ENCODE data around the gene TRIM13. TPM values are rescaled to one million over a fixed set of nuclear protein-coding genes. Genes with fewer than 3 reads are reported as not detected.
"Not testable (repeated sequence)": the region's sequence is repeated elsewhere in the genome, so short reads cannot be mapped to it uniquely, and the experiment has no call there.

The TRIM13 gene
- total and polyA plus RNA-seq, 4 experiments from 2014 or later = 13.4 to 32.4 (median 23.3) TPM

DNA sequence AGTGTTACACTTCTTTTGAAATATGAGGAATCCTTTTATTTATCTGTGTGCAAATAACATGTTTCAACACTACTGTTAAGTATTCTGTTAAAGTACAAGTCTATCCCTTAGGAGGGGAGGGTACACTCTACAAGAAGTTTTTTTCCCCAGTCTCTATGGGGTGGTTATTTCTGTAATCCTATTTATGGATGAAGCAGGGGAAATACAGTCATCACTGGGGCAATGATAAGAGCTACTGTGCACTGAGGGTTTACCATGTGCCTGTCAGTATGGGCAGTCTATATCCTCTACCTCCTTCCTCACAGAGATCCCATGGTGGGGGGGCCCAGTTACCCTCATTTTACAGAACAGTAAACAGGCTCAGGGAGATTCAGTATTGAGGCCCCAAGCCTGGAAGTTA, 16.6 kb upstream of the TRIM13 start:
- Histone ChIP-seq H3K27ac (ENCODE audit: low read depth, low read length) (no peak overlapping the region), H3K9me3 (ENCODE audit: control insufficient read depth in 1 of 2, low read length in 2 of 2) (no peaks in the 10 kb centered on the region), H3K27me3 (ENCODE audit: insufficient read depth, low read length) (no peaks in the 10 kb centered on the region), H3K36me3 (ENCODE audit: insufficient read depth, low read length) (no peaks in the 10 kb centered on the region), H3K4me1 (ENCODE audit: insufficient read depth, low read length) (no peaks in the 10 kb centered on the region), H3K4me3 (ENCODE audit: low read length in 2 of 2) (no peak overlapping the region)
- Mint-ChIP-seq H3K9me3 (no peaks in the 10 kb centered on the region), H3K27me3 (no peaks in the 10 kb centered on the region), H3K27ac (no peak overlapping the region), H3K36me3 (no peaks in the 10 kb centered on the region), H3K4me3 (no peak overlapping the region), H3K4me1 (peaks cover 0 to 5% (median 3%) of the 10 kb centered on the region in 4 donors)
- DNase-seq = no peak
- ChIA-PET CTCF (ENCODE audit: partially characterized antibody) (interaction anchor here (0.5 to 7.9 kb wide), 6 partner anchors 9 to 1090 kb away, joined by 3 to 105 read pairs (median 4); no protein-coding TSS in a partner anchor), POLR2A (ENCODE audit: partially characterized antibody) (interaction anchor here (0.8 to 1.5 kb wide), 2 partner anchors 17 to 145 kb away, joined by 3 to 5 read pairs; partner anchors contain the start of gene TRIM13)
- intact Hi-C loops (cut with micrococcal nuclease) = no loop called here

DNA sequence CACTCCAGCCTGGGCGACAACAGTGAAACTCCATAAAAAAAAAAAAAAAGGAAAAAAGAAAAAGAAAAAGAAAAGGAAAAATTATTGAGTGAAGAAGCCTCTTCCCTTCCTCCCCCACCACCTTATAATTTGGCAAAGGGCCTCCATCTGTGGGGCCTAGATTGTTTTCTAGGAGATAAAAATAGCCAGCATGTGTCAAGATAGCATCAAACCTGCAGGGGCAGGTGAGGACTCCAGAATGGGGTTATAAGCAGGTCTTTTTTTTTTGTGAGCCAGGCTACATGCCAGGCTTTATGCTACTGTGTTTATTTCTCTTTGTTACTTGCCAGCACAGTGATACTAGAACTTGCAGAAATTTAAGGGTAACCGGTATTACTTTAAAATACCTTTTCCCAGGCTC, 11.7 kb upstream of the TRIM13 start:
- Mint-ChIP-seq H3K4me3 (no peak overlapping the region), H3K27ac (peak overlapping the region in 1 of 7 donors; percentile 64), H3K9me3 (no peaks in the 10 kb centered on the region), H3K36me3 (no peaks in the 10 kb centered on the region), H3K27me3 (no peaks in the 10 kb centered on the region), H3K4me1 (peaks cover 0 to 2% (median 0%) of the 10 kb centered on the region in 4 donors)
- H3K36me3 ChIP-seq (ENCODE audit: insufficient read depth, low read length) = no peaks in the 10 kb centered on the region
- intact Hi-C loops (cut with micrococcal nuclease) = no loop called here
- no peaks in the 10 kb centered on the region for H3K27me3 ChIP-seq (ENCODE audit: insufficient read depth, low read length)
- no peak overlapping the region for H3K4me3 ChIP-seq (ENCODE audit: low read length in 2 of 2)
- DNase-seq = no peak
- H3K9me3 ChIP-seq (ENCODE audit: control insufficient read depth in 1 of 2, low read length in 2 of 2) = no peaks in the 10 kb centered on the region
- no peaks in the 10 kb centered on the region for H3K4me1 ChIP-seq (ENCODE audit: insufficient read depth, low read length)
- ChIA-PET POLR2A (ENCODE audit: partially characterized antibody) (no interaction called here), CTCF (ENCODE audit: partially characterized antibody) (interaction anchor here (0.7 to 2.3 kb wide), 2 partner anchors 8 to 12 kb away, joined by 5 to 8 read pairs; no protein-coding TSS in a partner anchor)
- H3K27ac ChIP-seq (ENCODE audit: low read depth, low read length) = no peak overlapping the region

DNA sequence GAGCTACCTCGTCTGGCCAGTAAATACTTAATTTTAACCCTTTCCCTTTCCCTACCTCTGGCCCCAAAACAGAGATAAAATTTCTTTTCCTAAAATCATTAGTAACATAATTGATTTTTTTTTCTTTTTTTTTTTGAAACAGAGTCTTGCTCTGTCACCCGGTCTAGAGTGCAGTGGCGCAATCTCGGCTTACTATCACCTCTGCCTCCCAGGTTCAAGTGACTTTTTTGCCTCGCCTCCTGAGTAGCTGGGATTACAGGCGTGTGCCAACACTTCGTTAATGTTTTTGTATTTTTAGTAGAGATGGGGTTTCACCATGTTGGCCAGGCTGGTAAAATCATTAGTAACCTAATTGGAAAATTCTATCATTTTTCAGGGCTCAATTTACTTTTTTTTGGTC, 10.4 kb upstream of the TRIM13 start:
- Mint-ChIP-seq H3K9me3 (no peaks in the 10 kb centered on the region), H3K27me3 (no peaks in the 10 kb centered on the region), H3K36me3 (no peaks in the 10 kb centered on the region), H3K4me3 (no peak overlapping the region), H3K27ac (peak overlapping the region in 1 of 7 donors; percentile 5), H3K4me1 (peaks cover 0 to 2% (median 0%) of the 10 kb centered on the region in 4 donors)
- no peak overlapping the region for H3K4me3 ChIP-seq (ENCODE audit: low read length in 2 of 2)
- H3K27me3 ChIP-seq (ENCODE audit: insufficient read depth, low read length) = no peaks in the 10 kb centered on the region
- ChIA-PET POLR2A (ENCODE audit: partially characterized antibody) (interaction anchor here (0.6 kb wide), 1 partner anchor 13 kb away, joined by 3 read pairs; no protein-coding TSS in a partner anchor), CTCF (ENCODE audit: partially characterized antibody) (interaction anchor here (2.3 kb wide), 1 partner anchor 10 kb away, joined by 8 read pairs; no protein-coding TSS in a partner anchor)
- H3K9me3 ChIP-seq (ENCODE audit: control insufficient read depth in 1 of 2, low read length in 2 of 2) = no peaks in the 10 kb centered on the region
- H3K4me1 ChIP-seq (ENCODE audit: insufficient read depth, low read length) = no peaks in the 10 kb centered on the region
- no peak overlapping the region for H3K27ac ChIP-seq (ENCODE audit: low read depth, low read length)
- H3K36me3 ChIP-seq (ENCODE audit: insufficient read depth, low read length) = no peaks in the 10 kb centered on the region
- intact Hi-C loops (cut with micrococcal nuclease) = no loop called here
- no peak for DNase-seq

DNA sequence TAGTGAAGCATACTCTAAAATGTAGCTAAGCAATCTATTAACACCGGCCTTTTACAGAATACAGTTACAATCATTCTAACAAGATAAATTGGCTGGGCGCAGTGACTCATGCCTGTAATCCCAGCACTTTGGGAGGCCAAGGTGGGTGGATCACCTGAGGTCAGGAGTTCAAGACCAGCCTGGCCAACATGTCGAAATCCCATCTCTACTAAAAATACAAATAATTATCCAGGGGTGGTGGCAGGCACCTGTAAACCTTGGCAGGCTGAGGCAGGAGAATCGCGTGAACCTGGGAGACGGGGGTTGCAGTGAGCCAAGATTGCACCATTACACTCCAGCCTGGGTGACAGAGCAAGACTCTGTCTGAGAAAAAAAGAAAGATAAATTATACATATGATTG, 6.2 kb upstream of the TRIM13 start:
- H3K27ac ChIP-seq (ENCODE audit: low read depth, low read length); H3K4me3 ChIP-seq (ENCODE audit: low read length in 2 of 2); H3K27me3 ChIP-seq (ENCODE audit: insufficient read depth, low read length); H3K4me1 Mint-ChIP-seq; H3K9me3 Mint-ChIP-seq; H3K4me3 Mint-ChIP-seq; H3K9me3 ChIP-seq (ENCODE audit: control insufficient read depth in 1 of 2, low read length in 2 of 2); POLR2A ChIA-PET (ENCODE audit: partially characterized antibody); H3K4me1 ChIP-seq (ENCODE audit: insufficient read depth, low read length); H3K36me3 ChIP-seq (ENCODE audit: insufficient read depth, low read length); H3K36me3 Mint-ChIP-seq; DNase-seq; H3K27me3 Mint-ChIP-seq: not testable (repeated sequence)
- intact Hi-C loops (cut with micrococcal nuclease) = loop anchor here (10.0 kb wide), 2 partner anchors 244 to 374 kb away; no protein-coding TSS in a partner anchor
- CTCF ChIA-PET (ENCODE audit: partially characterized antibody) = interaction anchor here (1.4 to 2.2 kb wide), 2 partner anchors 14 to 810 kb away, joined by 4 to 7 read pairs; no protein-coding TSS in a partner anchor
- H3K27ac Mint-ChIP-seq = peak overlapping the region in 1 of 7 donors; percentile 47

DNA sequence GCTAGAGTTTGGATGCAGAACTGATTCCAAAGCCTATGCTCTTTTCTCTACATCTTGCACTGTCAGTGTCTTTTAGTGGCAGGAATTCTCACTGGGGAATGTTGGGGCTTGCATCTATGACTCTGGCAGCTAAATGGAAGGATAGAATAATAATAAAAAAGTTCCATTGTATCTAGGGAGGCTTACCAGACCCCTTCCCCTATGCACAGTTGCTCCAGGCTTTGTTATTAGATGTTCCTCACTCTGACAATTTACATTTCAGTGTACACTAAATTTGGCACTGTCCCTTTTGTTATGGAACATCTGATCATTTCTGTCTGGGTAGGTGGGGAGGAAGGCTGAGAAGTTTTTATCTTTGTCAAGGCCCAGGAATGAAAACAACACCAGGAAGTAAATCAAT, 3.7 kb upstream of the TRIM13 start:
- no peak overlapping the region for H3K4me3 Mint-ChIP-seq
- Histone ChIP-seq H3K27me3 (ENCODE audit: insufficient read depth, low read length) (no peaks in the 10 kb centered on the region), H3K9me3 (ENCODE audit: control insufficient read depth in 1 of 2, low read length in 2 of 2) (no peaks in the 10 kb centered on the region), H3K36me3 (ENCODE audit: insufficient read depth, low read length) (peaks cover 2% of the 10 kb centered on the region), H3K27ac (ENCODE audit: low read depth, low read length) (no peak overlapping the region), H3K4me3 (ENCODE audit: low read length in 2 of 2) (no peak overlapping the region), H3K4me1 (ENCODE audit: insufficient read depth, low read length) (peaks cover 19% of the 10 kb centered on the region)
- H3K4me1 Mint-ChIP-seq = peaks cover 12 to 22% (median 15%) of the 10 kb centered on the region in 4 donors
- H3K27ac Mint-ChIP-seq = peak overlapping the region in 2 of 7 donors; percentile 5 to 13
- no peaks in the 10 kb centered on the region for H3K9me3 Mint-ChIP-seq
- no peak for DNase-seq
- intact Hi-C loops (cut with micrococcal nuclease) = loop anchor here (10.0 kb wide), 2 partner anchors 242 to 372 kb away; no protein-coding TSS in a partner anchor
- ChIA-PET POLR2A (ENCODE audit: partially characterized antibody) (interaction anchor here (0.9 kb wide), 1 partner anchor 918 kb away, joined by 3 read pairs; no protein-coding TSS in a partner anchor), CTCF (ENCODE audit: partially characterized antibody) (no interaction called here)
- peaks cover 3 to 15% of the 10 kb centered on the region in 2 donors for H3K36me3 Mint-ChIP-seq
- no peaks in the 10 kb centered on the region for H3K27me3 Mint-ChIP-seq

DNA sequence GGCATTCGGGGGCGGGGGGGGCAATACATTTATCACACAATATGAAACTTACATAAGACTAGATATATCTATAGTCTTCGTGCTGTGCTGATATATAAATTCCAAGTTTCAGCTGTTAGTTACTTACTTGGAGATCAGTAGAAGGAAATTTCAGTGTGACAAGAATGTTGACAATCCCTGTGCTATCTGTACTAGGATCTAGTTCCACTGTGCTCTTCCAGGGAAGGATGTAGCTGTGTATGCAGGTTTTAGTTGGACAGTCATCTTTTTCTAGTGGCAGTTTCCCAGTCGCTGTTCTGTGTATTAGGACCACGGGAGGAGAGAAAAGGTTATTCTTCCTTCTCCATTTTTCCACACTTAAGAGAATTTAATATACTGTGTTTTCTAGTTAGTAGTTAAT, 3.2 kb upstream of the TRIM13 start:
- peaks cover 24% of the 10 kb centered on the region for H3K4me1 ChIP-seq (ENCODE audit: insufficient read depth, low read length)
- no peak overlapping the region for H3K4me3 ChIP-seq (ENCODE audit: low read length in 2 of 2)
- Mint-ChIP-seq H3K27ac (no peak overlapping the region), H3K4me3 (no peak overlapping the region), H3K4me1 (peaks cover 14 to 28% (median 20%) of the 10 kb centered on the region in 4 donors), H3K9me3 (no peaks in the 10 kb centered on the region), H3K27me3 (no peaks in the 10 kb centered on the region), H3K36me3 (peaks cover 6 to 17% of the 10 kb centered on the region in 2 donors)
- no peaks in the 10 kb centered on the region for H3K27me3 ChIP-seq (ENCODE audit: insufficient read depth, low read length)
- no peaks in the 10 kb centered on the region for H3K9me3 ChIP-seq (ENCODE audit: control insufficient read depth in 1 of 2, low read length in 2 of 2)
- POLR2A ChIA-PET (ENCODE audit: partially characterized antibody) = interaction anchor here (1.2 kb wide), 1 partner anchor 133 kb away, joined by 4 read pairs; no protein-coding TSS in a partner anchor
- CTCF ChIA-PET (ENCODE audit: partially characterized antibody) = no interaction called here
- no peak for DNase-seq
- intact Hi-C loops (cut with micrococcal nuclease) = loop anchor here (10.0 kb wide), 2 partner anchors 241 to 371 kb away; no protein-coding TSS in a partner anchor
- peaks cover 5% of the 10 kb centered on the region for H3K36me3 ChIP-seq (ENCODE audit: insufficient read depth, low read length)
- H3K27ac ChIP-seq (ENCODE audit: low read depth, low read length) = no peak overlapping the region

DNA sequence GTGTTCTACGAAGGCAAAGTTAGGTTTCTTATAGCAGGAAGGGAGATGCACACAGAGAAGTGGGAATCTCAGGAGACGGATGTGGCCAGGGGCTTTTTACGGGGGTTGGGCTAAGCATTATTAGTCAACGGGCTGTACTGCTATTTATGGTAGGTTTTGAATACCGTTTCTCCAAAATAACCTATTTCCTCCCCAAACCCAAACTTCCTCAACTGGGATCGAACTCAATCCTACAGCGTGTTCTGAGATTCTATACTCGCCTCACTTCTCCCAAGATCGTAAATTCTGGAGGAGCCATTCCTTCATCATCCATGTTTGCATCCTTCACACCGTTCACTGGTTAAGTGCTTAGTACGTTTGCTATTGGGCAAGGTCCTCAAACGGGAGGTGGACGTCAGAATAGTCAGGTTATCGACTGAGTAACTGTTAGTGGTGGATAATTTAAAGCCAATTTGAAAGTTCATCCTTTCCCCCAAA, 1.2 kb upstream of the TRIM13 start:
- CTCF ChIA-PET (ENCODE audit: partially characterized antibody) = interaction anchor here (1.0 to 3.9 kb wide), 7 partner anchors 13 to 919 kb away, joined by 5 to 114 read pairs (median 18); no protein-coding TSS in a partner anchor
- peaks cover 10 to 31% of the 10 kb centered on the region in 2 donors for H3K36me3 Mint-ChIP-seq
- H3K27me3 Mint-ChIP-seq = no peaks in the 10 kb centered on the region
- DNase-seq = no peak
- no peaks in the 10 kb centered on the region for H3K9me3 Mint-ChIP-seq
- POLR2A ChIA-PET (ENCODE audit: partially characterized antibody) = interaction anchor here (1.4 to 5.6 kb wide), 13 partner anchors 15 to 920 kb away, joined by 4 to 219 read pairs (median 18); partner anchors contain the start of genes RNASEH2B and SPRYD7
- peak overlapping the region; percentile 42 to 91 (median 85) for H3K27ac Mint-ChIP-seq
- H3K27ac ChIP-seq (ENCODE audit: low read depth, low read length) = peak overlapping the region; percentile 52
- H3K4me3 ChIP-seq (ENCODE audit: low read length in 2 of 2) = peak overlapping the region; percentile 24 to 62
- peak overlapping the region; percentile 67 to 85 (median 78) for H3K4me3 Mint-ChIP-seq
- H3K4me1 Mint-ChIP-seq = peaks cover 26 to 48% (median 34%) of the 10 kb centered on the region in 4 donors
- peaks cover 44% of the 10 kb centered on the region for H3K4me1 ChIP-seq (ENCODE audit: insufficient read depth, low read length)
- intact Hi-C loops (cut with micrococcal nuclease) = loop anchor here (1.0 to 10.0 kb wide), 9 partner anchors 19 to 1587 kb away; partner anchors contain the start of genes FNDC3A and WDFY2
- H3K27me3 ChIP-seq (ENCODE audit: insufficient read depth, low read length) = no peaks in the 10 kb centered on the region
- H3K36me3 ChIP-seq (ENCODE audit: insufficient read depth, low read length) = peaks cover 15% of the 10 kb centered on the region
- H3K9me3 ChIP-seq (ENCODE audit: control insufficient read depth in 1 of 2, low read length in 2 of 2) = no peaks in the 10 kb centered on the region
